Panc1 (cell line): ENCODE results near the gene TOGARAM1.

Experiments
- CTCF ChIP-seq: fragments of 450-650 bp; IDR thresholded peaks from 2 replicates; pipeline ENCODE4 v1.5.1; 2017; ENCODE audit warnings: mild to moderate bottlenecking
- TCF7L2 ChIP-seq: IDR thresholded peaks from 2 replicates; pipeline ENCODE4 v1.6.1; 2011; ENCODE audit warnings: mild to moderate bottlenecking, low read depth, low read length, inconsistent platforms

- no peak for TF ChIP-seq CTCF
- TF ChIP-seq TCF7L2, result no peak
Measured at GRCh38 chr14:45091710-45092109, 129.7 kb downstream of the TOGARAM1 start.
